GM10847 (cell line): ENCODE measurements around the gene RSRC2.

Source experiments
- POLR2A ChIP-seq: IDR thresholded peaks from 2 replicates; pipeline ENCODE4 v1.6.1; 2011; ENCODE audit not compliant: insufficient read length; ENCODE audit errors: extremely low read depth

Gene RSRC2

GRCh38 chr12:122460061-122460460, 66.7 kb downstream of the RSRC2 start:
- TF ChIP-seq POLR2A = no peak

DNA sequence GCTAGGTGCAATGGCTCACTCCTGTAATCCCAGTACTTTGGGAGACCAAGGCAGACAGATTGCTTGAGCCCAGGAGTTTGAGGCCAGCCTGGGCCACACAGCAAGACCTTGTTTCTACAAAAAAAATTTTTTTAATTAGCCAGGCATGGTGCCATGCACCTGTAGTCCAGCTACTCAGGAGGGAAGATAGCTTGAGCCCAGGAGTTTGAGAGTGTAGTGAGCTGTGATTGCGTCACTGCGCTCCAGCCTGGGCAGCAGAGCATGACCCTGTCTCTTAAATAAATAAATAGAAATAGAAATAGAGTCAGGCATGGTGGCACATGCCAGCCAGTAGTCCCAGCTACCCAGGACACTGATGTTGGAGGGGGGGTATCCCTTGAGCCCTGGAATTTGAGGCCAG, 67.5 kb downstream of the RSRC2 start:
- no peak for TF ChIP-seq POLR2A

GRCh38 chr12:122458105-122459035, 68.4 kb downstream of the RSRC2 start:
- TF ChIP-seq POLR2A = no peak

GRCh38 chr12:122457627-122458026, 69.1 kb downstream of the RSRC2 start:
- no peak for TF ChIP-seq POLR2A

DNA sequence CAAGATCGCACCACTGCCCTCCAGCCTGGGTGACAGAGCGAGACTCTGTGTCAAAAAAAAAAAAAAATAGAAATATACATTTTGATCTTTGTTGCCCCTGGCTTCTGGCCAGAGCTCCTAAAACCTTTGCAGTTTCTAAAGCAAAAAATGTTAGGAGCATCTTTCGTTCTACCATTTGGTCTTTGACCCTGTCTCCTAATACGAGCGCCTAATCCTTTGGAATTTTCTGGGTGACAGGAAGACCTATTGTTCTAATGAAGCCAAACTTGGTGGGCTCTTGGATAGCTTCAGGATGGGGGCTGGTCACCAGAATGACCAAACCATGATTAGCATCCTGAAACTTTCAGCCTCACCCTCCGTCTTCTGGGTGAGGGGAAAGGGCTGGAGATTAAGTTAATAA, 72.0 kb downstream of the RSRC2 start:
- no peak for TF ChIP-seq POLR2A

DNA sequence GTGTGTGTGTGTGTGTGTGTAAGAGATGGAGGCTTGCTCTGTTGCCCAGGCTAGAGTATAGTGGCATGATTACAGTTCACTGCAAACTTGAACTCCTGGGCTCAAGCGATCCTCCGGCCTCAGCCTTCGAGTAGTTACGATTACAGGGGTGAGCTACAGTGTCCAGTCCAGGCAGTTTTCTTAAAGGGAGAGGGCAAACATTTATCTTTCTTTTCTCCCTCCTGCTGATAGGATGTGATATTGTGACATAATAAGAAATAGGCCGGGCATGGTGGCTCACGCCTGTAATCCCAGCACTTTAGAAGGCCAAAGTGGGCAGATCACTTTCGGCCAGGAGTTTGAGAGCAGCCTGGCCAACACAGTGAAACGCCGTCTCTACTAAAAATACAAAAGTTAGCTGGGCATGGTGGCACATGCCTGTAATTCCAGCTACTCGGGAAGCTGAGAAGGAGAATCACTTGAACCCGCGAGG, 72.5 kb downstream of the RSRC2 start:
- TF ChIP-seq POLR2A = no peak
